Liver (tissue), 9 donors: ENCODE measurements around the gene MTHFD1L. TPM values are rescaled to one million over a fixed set of nuclear protein-coding genes. Genes with fewer than 3 reads are reported as not detected.

Source experiments
- DNase-seq: peaks from one replicate; pipeline ENCODE4 v3.0.0-alpha.2; 2017; ENCODE audit warnings: low spot score
- H3K27ac ChIP-seq, 2 donors: one replicate each; pipeline ENCODE4 v1.7.0; 2013; ENCODE audit warnings: inconsistent platforms in 2 of 2, low read length in 2 of 2, control low read depth in 1 of 2, low read depth in 1 of 2, mild to moderate bottlenecking in 1 of 2
- H3K27me3 ChIP-seq, 4 donors: one replicate each; pipeline versions ENCODE4 v1.6.1 to v1.7.0; 2013; ENCODE audit warnings: low read length in 3 of 4, inconsistent platforms in 1 of 4, mild to moderate bottlenecking in 1 of 4, moderate library complexity in 1 of 4; ENCODE audit not compliant: control insufficient read depth in 4 of 4, insufficient read depth in 4 of 4
- H3K36me3 ChIP-seq, 4 donors: one replicate each; pipeline versions ENCODE4 v1.6.1 to v1.7.0; 2013; ENCODE audit warnings: low read length in 3 of 4, mild to moderate bottlenecking in 3 of 4, low read depth in 1 of 4, moderate library complexity in 1 of 4; ENCODE audit not compliant: control insufficient read depth in 4 of 4, insufficient read depth in 3 of 4
- H3K4me1 ChIP-seq, 4 donors: one replicate each; pipeline versions ENCODE4 v1.6.1 to v1.7.0; 2013; ENCODE audit warnings: low read length in 3 of 4, mild to moderate bottlenecking in 3 of 4, moderate library complexity in 1 of 4; ENCODE audit not compliant: control insufficient read depth in 4 of 4, insufficient read depth in 4 of 4
- H3K4me3 ChIP-seq, 3 donors: one replicate each; pipeline versions ENCODE4 v1.6.1 to v1.7.0; 2013; ENCODE audit warnings: low read length in 3 of 3, control low read depth in 1 of 3, low read depth in 1 of 3, mild to moderate bottlenecking in 1 of 3
- H3K9ac ChIP-seq, 2 donors: one replicate each; pipeline ENCODE4 v1.7.0; 2013; ENCODE audit warnings: low read length in 2 of 2, mild to moderate bottlenecking in 2 of 2, moderate library complexity in 2 of 2, control low read depth in 1 of 2, low read depth in 1 of 2
- H3K9me3 ChIP-seq, 4 donors: one replicate each; pipeline versions ENCODE4 v1.6.1 to v1.7.0; 2013; ENCODE audit warnings: low read length in 3 of 4; ENCODE audit not compliant: control insufficient read depth in 4 of 4
- CTCF ChIP-seq: fragments of 150-350 bp; IDR thresholded peaks from 2 replicates; pipeline ENCODE4 v1.5.1; 2017; ENCODE audit warnings: improper control_type of control experiment, low read depth, low read length; ENCODE audit not compliant: missing input control
- EGR1 ChIP-seq, 2 donors: IDR thresholded peaks; 2 replicates each; pipeline ENCODE4 v1.6.1; 2016 to 2018; ENCODE audit warnings: antibody characterized with exemption in 2 of 2, low read depth in 2 of 2
- FOXA1 ChIP-seq: IDR thresholded peaks from 2 replicates; pipeline ENCODE4 v1.6.1; 2016; ENCODE audit warnings: antibody characterized with exemption
- FOXA2 ChIP-seq: IDR thresholded peaks from 2 replicates; pipeline ENCODE4 v1.6.1; 2016; ENCODE audit warnings: antibody characterized with exemption
- GABPA ChIP-seq, 2 donors: IDR thresholded peaks in 1 of 2; conservative IDR thresholded peaks in 1 of 2; 2 replicates each; pipeline ENCODE4 v1.6.1; 2016; ENCODE audit warnings: antibody characterized with exemption in 2 of 2, mild to moderate bottlenecking in 1 of 2, moderate library complexity in 1 of 2
- HNF4A ChIP-seq, 2 donors: conservative IDR thresholded peaks; 2 replicates each; pipeline ENCODE4 v1.6.1; 2016; ENCODE audit warnings: antibody characterized with exemption in 2 of 2, mild to moderate bottlenecking in 2 of 2
- HNF4G ChIP-seq: IDR thresholded peaks from 2 replicates; pipeline ENCODE4 v1.6.1; 2016; ENCODE audit warnings: antibody characterized with exemption
- JUND ChIP-seq, 2 donors: IDR thresholded peaks; 2 replicates each; pipeline ENCODE4 v1.6.1; 2016; ENCODE audit warnings: antibody characterized with exemption in 2 of 2
- NR2F2 ChIP-seq: IDR thresholded peaks from 2 replicates; pipeline ENCODE4 v1.6.1; 2016; ENCODE audit warnings: antibody characterized with exemption
- RAD21 ChIP-seq, 2 donors: IDR thresholded peaks; 2 replicates each; pipeline ENCODE4 v1.6.1; 2016; ENCODE audit warnings: antibody characterized with exemption in 2 of 2, mild to moderate bottlenecking in 2 of 2
- RXRA ChIP-seq, 2 donors: IDR thresholded peaks; 2 replicates each; pipeline ENCODE4 v1.6.1; 2017 to 2018; ENCODE audit warnings: antibody characterized with exemption in 2 of 2, mild to moderate bottlenecking in 1 of 2
- SP1 ChIP-seq: IDR thresholded peaks from 2 replicates; pipeline ENCODE4 v1.6.1; 2018; ENCODE audit warnings: antibody characterized with exemption, mild to moderate bottlenecking
- YY1 ChIP-seq: IDR thresholded peaks from 2 replicates; pipeline ENCODE4 v1.6.1; 2016; ENCODE audit warnings: antibody characterized with exemption, mild to moderate bottlenecking
- WGBS: extraction: QIAGEN DNeasy Blood & Tissue Kit; methylation state at CpG from one replicate; pipeline ENCODE4 v1.1.7; 2013; 5-methylcytosine and 5-hydroxymethylcytosine counted together
- polyA plus RNA-seq, 2 donors: library from polyadenylated mRNA; stranded (reverse) in 1 of 2; unstranded in 1 of 2; fragments of 200-250 nt in 1 of 2; fragments of >200 nt in 1 of 2; fragmentation: Nextera tagmentation in 1 of 2; extraction: Ambion mirVana in 1 of 2; gene quantifications; one replicate each; pipeline versions ENCODE4 v1.2.1 to v1.2.3, GENCODE V29; 2013 to 2015
- total RNA-seq, 2 donors: library from RNA; depleted of rRNA; stranded (reverse); fragments of >200 nt; gene quantifications; one replicate each; pipeline ENCODE4 v1.2.3, GENCODE V29; 2014
- TF ChIP-seq, protein P1 (sequence below): IDR thresholded peaks from 2 replicates; pipeline ENCODE4 v1.6.1; 2016; ENCODE audit warnings: antibody characterized with exemption
- TF ChIP-seq, protein P2 (sequence below): IDR thresholded peaks from 2 replicates; pipeline ENCODE4 v1.6.1; 2016; ENCODE audit warnings: antibody characterized with exemption, mild to moderate bottlenecking
- TF ChIP-seq, protein P3 (sequence below): IDR thresholded peaks from 2 replicates; pipeline ENCODE4 v1.6.1; 2016; ENCODE audit warnings: antibody characterized with exemption
- donor health status: healthy.
- donor health status: healthy.
- donor health status: healthy.
- donor health status: healthy.
- donor health status: healthy.

Gene MTHFD1L
- total and polyA plus RNA-seq, 4 donors, result 2.0 to 7.7 (median 2.8) TPM

DNA sequence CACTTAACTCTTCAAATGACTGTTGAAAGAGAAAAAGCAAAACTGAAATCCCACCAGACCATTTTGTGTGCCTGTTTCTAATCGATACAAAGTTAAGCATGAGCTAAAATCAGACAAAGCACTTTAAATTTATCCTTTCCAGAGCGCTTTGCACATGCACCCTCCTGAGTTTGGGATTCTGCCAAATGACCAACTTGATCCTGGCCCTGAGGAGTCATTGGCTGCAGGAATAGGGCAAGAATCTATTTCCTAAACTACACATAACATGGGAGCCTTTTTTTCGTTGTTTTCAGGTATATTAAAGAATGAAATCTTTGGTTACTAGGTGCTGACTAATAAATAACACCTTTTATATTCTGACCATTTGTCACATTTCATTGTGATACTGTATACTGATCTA, 23.8 kb upstream of the MTHFD1L start (continued):
- TF ChIP-seq CTCF (no peak), GABPA (IDR thresholded peaks at IDR 0.05 in 1 of 2, conservative IDR thresholded peaks at IDR 0.05 in 1 of 2) (no peak), HNF4A (conservative IDR thresholded peaks at IDR 0.05) (no peak)
- TF ChIP-seq, protein P1, sequence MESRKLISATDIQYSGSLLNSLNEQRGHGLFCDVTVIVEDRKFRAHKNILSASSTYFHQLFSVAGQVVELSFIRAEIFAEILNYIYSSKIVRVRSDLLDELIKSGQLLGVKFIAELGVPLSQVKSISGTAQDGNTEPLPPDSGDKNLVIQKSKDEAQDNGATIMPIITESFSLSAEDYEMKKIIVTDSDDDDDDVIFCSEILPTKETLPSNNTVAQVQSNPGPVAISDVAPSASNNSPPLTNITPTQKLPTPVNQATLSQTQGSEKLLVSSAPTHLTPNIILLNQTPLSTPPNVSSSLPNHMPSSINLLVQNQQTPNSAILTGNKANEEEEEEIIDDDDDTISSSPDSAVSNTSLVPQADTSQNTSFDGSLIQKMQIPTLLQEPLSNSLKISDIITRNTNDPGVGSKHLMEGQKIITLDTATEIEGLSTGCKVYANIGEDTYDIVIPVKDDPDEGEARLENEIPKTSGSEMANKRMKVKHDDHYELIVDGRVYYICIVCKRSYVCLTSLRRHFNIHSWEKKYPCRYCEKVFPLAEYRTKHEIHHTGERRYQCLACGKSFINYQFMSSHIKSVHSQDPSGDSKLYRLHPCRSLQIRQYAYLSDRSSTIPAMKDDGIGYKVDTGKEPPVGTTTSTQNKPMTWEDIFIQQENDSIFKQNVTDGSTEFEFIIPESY, result no peak

DNA sequence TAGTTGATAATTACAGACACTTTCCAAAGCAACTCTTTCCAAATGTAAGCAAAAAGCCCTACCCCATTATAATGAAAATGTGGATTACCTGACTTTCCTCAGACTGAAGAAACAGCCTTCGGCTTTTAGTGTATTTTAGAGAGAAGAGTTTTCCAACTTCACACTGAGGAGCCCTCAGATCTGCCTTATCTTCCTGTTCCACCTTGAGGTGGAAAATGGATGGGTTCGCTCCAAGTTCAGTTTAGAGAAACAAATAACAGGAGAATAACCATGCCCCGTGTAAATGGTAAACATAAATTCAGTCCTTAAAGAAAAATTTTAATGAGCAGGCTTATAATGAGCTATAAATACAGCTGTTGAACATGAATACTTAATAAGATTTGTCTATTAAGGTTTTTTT, 21.1 kb upstream of the MTHFD1L start:
- 94% methylated on average over 3 of the region's 3 CpGs for WGBS
- H3K9me3 ChIP-seq, result no peaks in the 10 kb centered on the region
- H3K27ac ChIP-seq, result no peak overlapping the region
- no peaks in the 10 kb centered on the region for H3K4me1 ChIP-seq
- H3K36me3 ChIP-seq, result peaks cover 0 to 16% (median 8%) of the 10 kb centered on the region in 4 donors
- DNase-seq, result no peak
- TF ChIP-seq SP1 (no peak), HNF4G (no peak), CTCF (no peak), EGR1 (IDR thresholded peaks at IDR 0.05; ENCODE audit: low read depth in 2 of 2) (no peak), YY1 (no peak), HNF4A (conservative IDR thresholded peaks at IDR 0.05) (no peak), RAD21 (IDR thresholded peaks at IDR 0.05) (no peak), JUND (IDR thresholded peaks at IDR 0.05) (no peak), NR2F2 (no peak), GABPA (IDR thresholded peaks at IDR 0.05 in 1 of 2, conservative IDR thresholded peaks at IDR 0.05 in 1 of 2) (no peak), RXRA (IDR thresholded peaks at IDR 0.05) (no peak), FOXA1 (no peak), FOXA2 (no peak)
- TF ChIP-seq, protein P1, result no peak
- TF ChIP-seq, protein P2, sequence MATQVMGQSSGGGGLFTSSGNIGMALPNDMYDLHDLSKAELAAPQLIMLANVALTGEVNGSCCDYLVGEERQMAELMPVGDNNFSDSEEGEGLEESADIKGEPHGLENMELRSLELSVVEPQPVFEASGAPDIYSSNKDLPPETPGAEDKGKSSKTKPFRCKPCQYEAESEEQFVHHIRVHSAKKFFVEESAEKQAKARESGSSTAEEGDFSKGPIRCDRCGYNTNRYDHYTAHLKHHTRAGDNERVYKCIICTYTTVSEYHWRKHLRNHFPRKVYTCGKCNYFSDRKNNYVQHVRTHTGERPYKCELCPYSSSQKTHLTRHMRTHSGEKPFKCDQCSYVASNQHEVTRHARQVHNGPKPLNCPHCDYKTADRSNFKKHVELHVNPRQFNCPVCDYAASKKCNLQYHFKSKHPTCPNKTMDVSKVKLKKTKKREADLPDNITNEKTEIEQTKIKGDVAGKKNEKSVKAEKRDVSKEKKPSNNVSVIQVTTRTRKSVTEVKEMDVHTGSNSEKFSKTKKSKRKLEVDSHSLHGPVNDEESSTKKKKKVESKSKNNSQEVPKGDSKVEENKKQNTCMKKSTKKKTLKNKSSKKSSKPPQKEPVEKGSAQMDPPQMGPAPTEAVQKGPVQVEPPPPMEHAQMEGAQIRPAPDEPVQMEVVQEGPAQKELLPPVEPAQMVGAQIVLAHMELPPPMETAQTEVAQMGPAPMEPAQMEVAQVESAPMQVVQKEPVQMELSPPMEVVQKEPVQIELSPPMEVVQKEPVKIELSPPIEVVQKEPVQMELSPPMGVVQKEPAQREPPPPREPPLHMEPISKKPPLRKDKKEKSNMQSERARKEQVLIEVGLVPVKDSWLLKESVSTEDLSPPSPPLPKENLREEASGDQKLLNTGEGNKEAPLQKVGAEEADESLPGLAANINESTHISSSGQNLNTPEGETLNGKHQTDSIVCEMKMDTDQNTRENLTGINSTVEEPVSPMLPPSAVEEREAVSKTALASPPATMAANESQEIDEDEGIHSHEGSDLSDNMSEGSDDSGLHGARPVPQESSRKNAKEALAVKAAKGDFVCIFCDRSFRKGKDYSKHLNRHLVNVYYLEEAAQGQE, result no peak
- TF ChIP-seq, protein P3, sequence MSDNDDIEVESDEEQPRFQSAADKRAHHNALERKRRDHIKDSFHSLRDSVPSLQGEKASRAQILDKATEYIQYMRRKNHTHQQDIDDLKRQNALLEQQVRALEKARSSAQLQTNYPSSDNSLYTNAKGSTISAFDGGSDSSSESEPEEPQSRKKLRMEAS, result no peak
- no peaks in the 10 kb centered on the region for H3K27me3 ChIP-seq
- H3K9ac ChIP-seq, result no peak overlapping the region
- no peak overlapping the region for H3K4me3 ChIP-seq
